DMS114 treated with DMSO at 0.1 percent for 48 hours (cell line): ENCODE data around the gene SMIM43.
"Not testable (repeated sequence)": the region's sequence is repeated elsewhere in the genome, so short reads cannot be mapped to it uniquely, and the experiment has no call there.

Source experiments
- DNase-seq: peaks from one replicate; lab custom pipeline; 2025; ENCODE audit not compliant: unreplicated experiment; lab: John Stamatoyannopoulos, UW

SMIM43 gene

DNA sequence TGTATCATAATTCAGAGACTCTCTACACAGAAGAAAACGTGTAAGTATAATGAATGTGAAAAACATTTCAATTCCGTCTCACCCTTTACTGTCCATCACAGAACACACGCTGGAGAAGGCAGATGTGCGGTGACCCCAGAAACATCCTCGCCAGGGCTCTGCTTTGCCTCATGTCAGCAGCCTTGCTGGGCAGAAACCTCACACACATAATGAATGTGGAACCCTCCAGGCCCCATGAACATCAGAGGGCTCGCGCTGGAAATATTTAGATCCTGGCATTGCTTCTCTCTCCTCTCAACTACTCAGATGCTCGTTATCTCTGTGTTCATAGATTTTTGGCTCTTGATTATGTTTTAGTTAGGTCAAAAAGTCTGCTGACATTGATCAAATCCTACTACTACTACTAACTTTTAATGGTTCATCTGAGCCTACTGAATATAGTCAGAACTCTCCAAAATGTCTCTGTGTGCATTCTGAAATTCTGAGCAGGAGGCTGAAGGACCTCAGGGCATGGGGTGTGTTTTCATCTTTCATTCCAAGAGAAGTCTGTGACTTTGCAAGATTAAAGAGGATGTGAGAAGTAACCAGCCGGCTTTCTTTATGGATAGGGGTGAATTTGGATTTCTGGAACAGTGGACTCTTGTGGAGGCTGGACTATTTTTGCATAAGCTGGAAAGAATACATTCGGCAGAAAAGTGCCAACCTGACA lies 27.0 kb downstream of the SMIM43 start:
- DNase-seq = no peak

DNA sequence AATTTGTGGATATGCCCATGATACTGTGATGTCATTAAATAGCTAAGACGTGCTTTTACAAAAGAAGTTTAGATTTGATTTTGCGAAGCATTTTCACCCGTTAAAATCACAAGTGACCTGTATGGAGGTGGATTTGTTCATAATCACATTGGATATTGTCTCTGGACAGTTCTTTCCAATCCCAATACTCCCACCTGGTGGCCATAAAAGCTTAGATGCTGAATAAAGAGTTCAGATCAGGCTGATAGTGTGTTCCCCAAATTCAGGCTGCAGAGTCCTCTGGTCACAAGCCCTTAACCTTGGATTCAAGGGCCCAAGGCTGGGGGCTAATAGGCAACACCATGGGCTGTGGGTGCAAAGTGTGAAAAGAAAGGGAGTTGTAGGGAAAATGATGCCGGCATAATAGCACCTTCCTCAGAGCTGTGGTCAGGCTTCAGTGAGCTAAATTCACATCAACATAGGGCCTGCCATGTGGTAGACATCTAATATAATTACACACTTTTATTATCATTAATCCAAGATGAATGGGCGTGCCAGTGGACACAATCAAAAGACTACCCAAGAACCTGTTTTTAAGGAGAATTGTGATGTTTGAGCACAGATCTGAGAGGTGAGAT lies 28.1 kb downstream of the SMIM43 start:
- peak; percentile 2 for DNase-seq

DNA sequence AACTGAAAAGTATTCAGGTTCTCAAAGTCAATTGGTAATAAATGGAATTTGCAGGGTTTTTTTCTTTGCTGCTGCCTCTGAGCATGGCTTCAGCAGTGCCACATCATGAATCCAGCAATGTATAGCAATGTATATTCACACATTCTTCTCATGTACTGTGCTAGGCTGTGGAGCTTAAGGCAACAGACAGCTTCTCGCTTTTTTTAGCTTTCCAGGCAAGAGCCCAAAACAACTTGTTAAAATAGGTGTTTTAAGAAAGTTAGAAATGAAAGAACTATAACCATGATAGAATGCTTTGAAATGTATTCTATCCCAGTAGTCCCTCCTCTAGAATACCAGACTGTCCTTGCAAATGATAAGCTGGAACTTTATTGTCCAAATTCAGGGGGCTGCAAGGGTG lies 30.4 kb downstream of the SMIM43 start:
- no peak for DNase-seq

DNA sequence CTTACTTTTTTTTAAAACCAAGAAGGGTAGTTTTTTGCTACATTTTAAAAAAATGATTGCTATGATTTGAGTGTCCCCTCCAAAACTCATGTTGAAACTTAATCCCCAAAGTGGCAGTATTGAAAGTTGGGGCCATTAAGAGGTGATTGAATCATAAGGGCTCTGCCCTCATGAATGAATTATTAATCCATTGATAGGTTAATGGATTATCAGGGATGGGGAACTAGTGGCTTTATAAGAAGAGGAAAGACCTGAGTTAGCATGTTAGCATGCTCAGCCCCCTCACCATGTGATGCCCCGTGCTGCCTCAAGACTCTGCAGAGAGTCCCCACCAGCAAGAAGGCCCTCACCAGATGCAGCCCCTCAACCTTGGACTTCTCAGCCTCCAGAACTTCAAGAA lies 31.0 kb downstream of the SMIM43 start:
- no peak for DNase-seq

DNA sequence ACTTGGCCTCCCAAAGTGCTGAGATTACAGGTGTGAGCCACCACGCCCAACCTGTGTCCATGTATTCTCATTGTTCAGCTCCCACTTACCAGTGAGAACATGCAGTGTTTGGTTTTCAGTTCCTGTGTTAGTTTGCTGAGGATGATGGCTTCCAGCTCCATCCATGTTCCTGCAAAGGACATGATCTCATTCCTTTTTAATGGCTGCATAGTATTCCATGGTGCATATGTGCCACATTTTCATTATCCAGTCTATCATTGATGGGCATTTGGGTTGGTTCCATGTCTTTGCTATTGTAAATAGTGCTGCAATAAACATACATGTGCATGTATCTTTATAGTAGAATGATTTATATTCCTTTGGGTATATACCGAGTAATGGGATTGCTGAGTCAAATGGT lies 35.2 kb downstream of the SMIM43 start:
- not testable (repeated sequence) for DNase-seq

DNA sequence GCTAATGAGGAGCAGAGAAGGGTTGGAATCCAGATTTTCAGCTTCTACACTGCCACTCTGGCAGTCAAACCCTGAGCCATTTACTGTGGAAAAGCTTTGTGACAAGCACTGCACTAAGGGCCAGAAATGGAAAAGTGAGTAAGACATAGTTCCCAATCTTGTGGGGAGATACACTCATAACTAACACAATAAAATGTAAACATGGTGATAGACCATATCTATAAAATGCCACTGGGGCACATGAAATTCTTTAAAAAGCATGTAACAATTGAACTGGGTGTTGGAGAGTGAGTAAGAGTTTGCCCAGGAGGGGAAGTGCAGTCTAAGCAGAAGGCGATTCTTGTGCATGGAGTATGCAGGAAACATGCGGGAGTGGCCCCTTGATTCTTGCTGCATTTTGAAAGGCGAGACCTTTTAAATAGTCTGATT lies 36.2 kb downstream of the SMIM43 start:
- no peak for DNase-seq

DNA sequence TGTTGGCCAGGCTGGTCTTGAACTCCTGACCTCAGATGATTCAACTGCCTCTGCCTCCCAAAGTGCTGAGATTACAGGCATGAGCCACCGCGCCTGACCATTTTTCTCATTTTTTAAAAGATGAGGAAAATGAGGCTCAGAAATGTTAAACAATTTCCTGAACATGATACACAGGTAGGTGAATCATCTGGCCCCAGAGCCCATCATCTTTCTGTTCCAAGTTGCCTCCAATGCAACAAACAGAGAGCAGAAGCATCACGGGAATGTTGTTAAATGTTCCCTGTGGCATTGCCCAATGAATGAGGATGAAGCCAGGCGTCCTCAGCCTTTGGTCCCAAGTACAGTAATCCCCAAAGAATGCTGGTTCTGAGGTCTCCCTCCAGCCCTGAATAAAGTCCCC lies 36.9 kb downstream of the SMIM43 start:
- DNase-seq = no peak

DNA sequence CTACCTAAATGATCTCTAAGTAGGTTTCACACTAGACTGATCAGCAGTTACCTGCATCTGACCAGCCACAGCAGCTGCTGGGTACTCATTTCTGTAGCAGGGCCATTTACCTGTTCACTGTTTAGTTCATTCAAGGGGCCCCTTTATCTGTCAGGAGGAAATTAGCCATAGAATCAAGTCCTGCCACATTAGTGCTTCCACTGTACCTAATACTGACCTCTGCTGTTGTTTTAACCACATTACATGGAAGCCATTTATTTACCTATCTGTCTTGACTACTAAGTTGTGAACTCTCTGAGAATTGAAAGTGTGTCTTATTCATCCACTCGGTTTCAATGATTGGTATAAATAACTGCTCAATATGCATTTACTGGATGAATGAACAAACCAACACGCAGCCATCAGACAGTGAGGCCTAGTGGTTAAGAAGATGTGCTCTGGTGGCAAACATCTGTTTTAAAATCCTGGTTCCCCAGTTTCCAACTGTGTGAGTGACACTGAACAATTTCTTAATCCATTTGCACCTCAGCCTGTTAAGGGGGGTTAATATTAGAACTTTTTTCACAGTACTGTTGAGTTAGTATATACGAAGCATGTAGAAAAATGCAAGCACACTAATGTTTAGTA lies 38.2 kb downstream of the SMIM43 start:
- peak; percentile 37 for DNase-seq

DNA sequence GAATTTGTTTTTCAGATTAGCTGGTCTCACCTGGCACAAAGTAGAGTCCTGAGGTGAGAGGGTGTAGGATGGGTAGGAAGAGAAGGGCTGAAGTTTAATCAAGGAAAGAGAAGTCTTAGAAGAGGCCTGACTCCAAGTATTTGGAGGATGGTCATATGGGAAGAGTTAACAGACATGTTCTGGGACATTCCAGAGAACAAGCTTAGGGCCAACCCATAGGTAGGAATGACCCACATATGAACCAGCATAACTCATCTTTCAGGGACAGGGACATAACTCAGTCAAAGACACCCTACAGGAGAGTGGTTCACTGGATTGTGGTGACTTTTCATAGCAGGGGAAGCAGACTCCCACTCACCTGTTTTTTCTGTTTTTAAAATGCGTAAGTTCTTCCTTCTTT lies 40.3 kb downstream of the SMIM43 start:
- no peak for DNase-seq

DNA sequence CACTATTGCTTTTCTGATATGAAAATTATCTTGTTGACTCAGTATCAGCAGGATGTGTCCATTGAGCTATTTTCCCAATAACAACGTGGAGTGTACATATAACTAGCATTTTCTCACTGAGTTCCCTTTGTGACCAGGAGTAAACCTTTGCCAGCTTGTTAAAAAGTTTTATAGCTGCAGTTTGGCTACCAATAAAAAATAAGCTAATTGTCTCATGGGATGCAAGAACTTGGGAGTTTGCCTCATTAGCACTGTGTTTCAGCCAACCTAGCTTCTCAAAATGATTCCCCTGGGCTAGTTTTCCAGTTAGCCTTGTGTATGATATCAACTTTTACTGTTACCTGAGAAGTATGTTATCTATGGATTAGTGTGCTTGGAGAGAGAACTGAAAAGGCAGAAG lies 43.3 kb downstream of the SMIM43 start:
- no peak for DNase-seq

DNA sequence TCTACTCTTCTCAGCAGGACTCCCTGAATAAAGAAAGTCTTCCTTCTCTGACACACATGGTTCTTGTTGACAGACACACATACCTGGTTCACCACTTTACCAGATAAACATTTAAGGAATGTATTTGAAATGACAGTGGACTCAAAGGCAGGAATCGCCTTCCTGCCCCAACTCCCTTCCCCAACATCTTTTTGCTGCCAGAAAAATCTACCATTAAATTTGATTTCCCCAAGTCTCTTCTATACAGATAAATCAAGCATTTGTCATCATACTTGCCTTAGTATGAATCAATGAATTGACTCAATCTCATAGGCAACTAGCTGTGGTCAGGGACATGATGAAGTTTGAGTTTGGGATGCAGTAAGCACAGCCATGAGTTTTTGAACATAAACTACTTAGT lies 44.9 kb downstream of the SMIM43 start:
- no peak for DNase-seq

DNA sequence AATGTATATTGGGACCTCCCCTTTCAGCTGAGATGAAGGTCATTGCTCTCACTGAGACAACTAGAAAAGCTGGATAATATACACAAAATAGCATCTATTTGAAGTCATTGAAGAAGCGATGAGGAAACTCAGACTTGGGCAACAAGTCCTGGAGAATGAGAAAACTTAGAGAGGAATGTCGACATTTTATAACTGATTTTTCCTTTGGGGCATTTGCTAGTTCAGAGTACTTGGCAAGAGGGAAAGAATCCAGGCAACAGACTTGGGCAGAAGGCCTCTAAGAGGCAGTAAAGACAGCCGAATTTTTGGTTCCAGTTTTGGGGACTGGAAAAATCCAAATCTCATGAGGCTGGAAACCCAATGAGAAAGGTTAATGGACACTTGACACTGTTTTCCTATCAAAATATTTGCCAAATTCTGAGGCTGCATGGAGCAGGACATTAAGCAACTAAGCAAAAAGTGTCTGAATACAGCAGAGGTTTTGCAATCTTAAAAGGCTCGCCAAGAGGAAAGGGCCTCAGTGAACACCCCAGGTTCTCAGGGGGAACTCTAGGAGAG lies 47.2 kb downstream of the SMIM43 start:
- no peak for DNase-seq

DNA sequence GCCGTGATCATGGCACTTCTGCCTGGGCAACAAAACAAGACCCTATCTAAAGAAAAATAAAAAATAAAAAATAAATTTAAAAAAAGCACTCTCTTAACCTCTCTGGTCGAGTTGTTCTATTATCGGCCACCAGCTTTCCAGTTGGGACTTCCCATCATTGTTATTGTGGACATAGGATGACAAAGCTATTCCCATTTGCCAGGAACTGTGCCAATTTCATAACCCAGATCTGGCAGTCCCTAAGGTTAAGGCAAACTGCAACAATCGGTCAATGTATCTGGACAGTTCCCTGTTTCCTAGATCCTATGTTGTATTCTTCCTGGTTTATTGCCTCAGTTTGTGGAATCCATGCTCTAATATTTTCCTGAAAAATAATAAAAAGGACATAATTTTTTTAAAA lies 50.4 kb downstream of the SMIM43 start:
- DNase-seq = no peak

DNA sequence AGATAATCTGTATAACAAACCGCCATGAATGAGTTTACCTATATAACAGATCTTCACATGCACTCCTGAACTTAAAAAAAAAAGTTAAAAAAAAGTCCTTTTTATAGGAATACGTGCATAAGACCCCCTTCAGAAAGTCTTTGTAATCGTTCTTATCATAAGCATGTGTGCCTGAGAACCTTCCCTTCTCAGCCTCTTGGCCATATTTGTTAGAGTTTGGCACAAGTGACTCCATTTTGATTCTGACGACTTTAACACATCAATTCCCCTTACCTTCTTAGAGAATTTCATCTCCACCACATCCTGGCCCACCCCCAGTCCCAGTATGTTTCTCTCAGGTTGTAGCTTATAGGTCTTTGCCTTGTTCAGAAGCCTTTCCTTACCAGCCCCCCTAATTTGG lies 52.2 kb downstream of the SMIM43 start:
- no peak for DNase-seq

DNA sequence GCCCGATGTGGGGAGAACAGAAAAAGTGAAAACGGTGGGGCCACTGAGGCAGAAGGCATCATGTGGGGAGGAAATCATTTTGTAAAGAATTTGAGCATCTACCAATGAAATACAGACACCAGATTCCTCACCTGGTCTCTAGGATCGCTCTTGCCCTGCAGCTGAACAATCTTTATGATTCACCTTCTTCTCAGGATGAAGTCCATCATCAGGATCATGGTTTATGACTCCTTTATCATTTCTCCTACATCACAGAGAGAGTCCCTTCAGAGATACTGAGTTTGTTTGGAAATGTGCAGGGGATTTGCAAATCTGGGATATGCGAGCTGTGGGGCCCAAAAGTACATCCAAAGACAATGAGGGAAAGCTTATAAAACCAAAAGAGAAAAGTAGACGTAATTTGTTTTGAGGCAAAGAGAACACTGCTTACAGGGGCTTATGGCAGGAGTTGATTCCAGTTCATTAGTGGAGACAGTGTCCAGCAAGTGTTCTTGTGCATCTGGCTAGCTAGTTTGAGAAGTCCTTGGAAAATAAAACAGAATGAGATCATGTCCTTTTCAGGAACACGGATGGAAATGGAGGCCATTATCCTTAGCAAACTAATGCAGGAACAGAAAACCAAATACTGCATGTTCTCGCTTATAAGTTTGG lies 52.8 kb downstream of the SMIM43 start:
- DNase-seq = no peak

DNA sequence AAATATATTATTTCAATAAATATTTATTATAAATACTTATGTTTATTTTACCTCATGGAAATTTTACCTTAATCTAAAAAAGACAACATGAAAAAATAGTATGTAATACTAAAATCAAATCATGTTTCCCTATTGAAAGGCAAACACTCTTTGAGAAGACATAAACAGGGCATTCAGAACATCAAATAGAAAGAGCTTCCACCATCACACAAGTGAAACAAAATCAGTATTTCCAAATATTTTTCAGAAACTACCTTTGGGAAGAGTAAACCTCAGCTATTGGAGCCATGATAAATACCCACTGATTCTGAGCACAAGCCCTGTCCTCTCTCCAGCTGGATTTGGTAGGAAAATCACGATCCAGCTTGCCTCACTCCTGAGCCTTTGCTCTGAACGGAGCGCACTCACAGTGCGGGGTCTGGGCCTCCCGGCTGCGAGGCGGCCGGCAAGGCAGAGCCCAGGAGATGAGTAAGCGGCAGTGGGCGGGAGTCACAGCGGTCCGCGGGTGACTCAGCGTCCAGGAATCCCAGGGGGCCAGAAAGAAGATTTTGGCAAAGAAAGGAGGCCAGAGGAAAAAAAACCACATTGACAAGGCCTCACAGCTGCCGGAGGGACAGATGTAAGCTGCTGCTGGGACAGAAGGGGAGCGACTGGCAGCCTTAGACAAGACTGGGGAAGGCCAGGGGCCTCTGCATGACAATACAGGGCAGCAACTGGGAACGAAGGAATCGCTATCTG lies 53.5 kb downstream of the SMIM43 start:
- no peak for DNase-seq

DNA sequence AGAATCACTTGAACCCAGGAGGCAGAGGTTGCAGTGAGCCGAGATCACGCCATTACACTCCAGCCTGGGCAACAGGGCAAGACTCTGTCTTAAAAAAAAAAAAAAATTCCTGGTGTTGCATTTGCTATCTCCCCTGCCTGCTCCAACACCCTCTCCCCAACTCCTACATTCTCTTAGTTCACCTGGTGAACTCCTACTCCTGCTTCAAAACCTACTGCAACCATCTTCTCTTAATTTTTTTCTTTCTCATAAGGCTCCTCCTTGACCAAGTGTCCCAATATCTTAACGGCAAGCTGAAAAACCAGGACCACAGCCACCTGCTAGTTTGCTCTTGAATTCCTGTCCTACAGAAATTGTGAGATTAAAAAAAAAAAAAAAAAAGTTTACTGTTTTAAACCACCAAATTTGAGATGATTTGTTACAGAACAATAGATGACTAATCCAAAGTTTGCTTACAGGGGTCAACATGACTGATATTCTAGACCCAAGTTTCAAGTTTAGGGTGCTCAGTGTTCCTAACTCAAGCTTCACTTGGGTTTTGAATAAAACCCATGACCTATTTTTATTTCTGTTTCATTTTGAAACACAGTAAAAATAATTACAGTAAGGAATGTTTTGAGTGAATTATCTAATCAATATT lies 55.1 kb downstream of the SMIM43 start:
- no peak for DNase-seq
